Esophagus squamous epithelium (tissue), 5 donors: ENCODE measurements around the gene HS1BP3. TPM values are rescaled to one million over a fixed set of nuclear protein-coding genes. Genes with fewer than 3 reads are reported as not detected.

ENCODE experiments used
- DNase-seq: peaks from one replicate; lab custom pipeline; 2025; lab: John Stamatoyannopoulos, UW
- H3K27ac ChIP-seq, 4 donors: fragments of 200-600 bp; sonication (generic); one replicate each; pipeline ENCODE4 v1.5.1; 2016 to 2019; ENCODE audit warnings: mild to moderate bottlenecking in 1 of 4
- H3K27me3 ChIP-seq, 4 donors: fragments of 200-600 bp; sonication (generic); 1 replicate in 3 of 4; 2 replicates in 1 of 4; pipeline versions ENCODE4 v1.5.1 to v1.6.0; 2017 to 2021; ENCODE audit warnings: antibody characterized with exemption in 1 of 4
- H3K36me3 ChIP-seq, 3 donors: fragments of 200-600 bp; sonication (generic); one replicate each; pipeline ENCODE4 v1.5.1; 2016 to 2019
- H3K4me1 ChIP-seq, 3 donors: fragments of 200-600 bp; sonication (generic); one replicate each; pipeline ENCODE4 v1.5.1; 2017 to 2019
- H3K4me3 ChIP-seq, 4 donors: fragments of 200-600 bp; sonication (generic); 1 replicate in 3 of 4; 2 replicates in 1 of 4; pipeline ENCODE4 v1.5.1; 2016 to 2019; ENCODE audit warnings: mild to moderate bottlenecking in 2 of 4, moderate library complexity in 1 of 4
- H3K9me3 ChIP-seq, 3 donors: fragments of 200-600 bp; sonication (generic); one replicate each; pipeline ENCODE4 v1.5.1; 2016 to 2019
- POLR2A ChIP-seq, 4 donors: fragments of 450-650 bp; IDR thresholded peaks; one replicate each; pipeline ENCODE4 v1.6.1; 2017; ENCODE audit warnings: antibody characterized with exemption in 4 of 4, mild to moderate bottlenecking in 4 of 4, moderate library complexity in 3 of 4
- WGBS, 2 donors: methylation state at CpG; one replicate each; pipeline ENCODE4 v1.1.5; 2018; 5-methylcytosine and 5-hydroxymethylcytosine counted together
- intact Hi-C: fragments of 100-400 bp; cut with DNase I; formaldehyde crosslinking; loops from one replicate; pipeline ENCODE4 v1.15.0; 2022
- total RNA-seq, 4 donors: library from RNA; depleted of rRNA; stranded (reverse); fragments of >200 nt; gene quantifications; one replicate each; pipeline ENCODE4 v1.1.0, GENCODE V29; 2016
- TF ChIP-seq, protein P1 (sequence below), 6 experiments: fragments of 450-650 bp in 4 of 6; fragments of 200-600 bp in 2 of 6; sonication (generic) in 2 of 6; IDR thresholded peaks; one replicate each; pipeline ENCODE4 v1.5.1; 2016 to 2019; ENCODE audit warnings: antibody characterized with exemption in 6 of 6, mild to moderate bottlenecking in 4 of 6, moderate library complexity in 4 of 6
- donor health status: DM: yes; HTN: yes; CAD: no.

Gene HS1BP3
- total RNA-seq, 4 donors from 2014 or later, result 7.9 to 22.1 (median 16.9) TPM

DNA sequence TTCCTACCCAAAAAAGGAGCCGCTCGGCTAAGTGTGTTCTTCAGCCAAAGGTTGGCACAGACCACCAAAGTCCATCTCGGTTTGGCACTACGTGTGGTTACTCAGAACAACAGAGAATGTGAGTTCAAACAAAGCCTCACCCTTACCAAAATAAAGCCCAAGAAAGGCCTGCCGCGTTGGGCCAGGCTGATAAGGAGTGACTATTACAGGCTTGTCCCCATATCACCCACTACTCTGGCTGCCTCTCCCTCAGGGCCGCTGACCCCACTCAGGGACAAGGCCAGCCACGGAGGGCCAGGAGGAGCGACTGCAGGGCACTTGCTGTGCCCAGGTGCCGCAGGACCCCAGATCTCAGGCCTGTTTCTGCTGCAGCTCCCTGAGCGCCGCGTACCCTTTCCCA, 13.8 kb downstream of the HS1BP3 start:
- DNase-seq, result no peak
- peaks cover 11 to 63% (median 30%) of the 10 kb centered on the region in 3 donors for H3K4me1 ChIP-seq
- WGBS, 2 donors, result 57 to 65% methylated on average over 3 to 10 of the region's 13 CpGs

DNA sequence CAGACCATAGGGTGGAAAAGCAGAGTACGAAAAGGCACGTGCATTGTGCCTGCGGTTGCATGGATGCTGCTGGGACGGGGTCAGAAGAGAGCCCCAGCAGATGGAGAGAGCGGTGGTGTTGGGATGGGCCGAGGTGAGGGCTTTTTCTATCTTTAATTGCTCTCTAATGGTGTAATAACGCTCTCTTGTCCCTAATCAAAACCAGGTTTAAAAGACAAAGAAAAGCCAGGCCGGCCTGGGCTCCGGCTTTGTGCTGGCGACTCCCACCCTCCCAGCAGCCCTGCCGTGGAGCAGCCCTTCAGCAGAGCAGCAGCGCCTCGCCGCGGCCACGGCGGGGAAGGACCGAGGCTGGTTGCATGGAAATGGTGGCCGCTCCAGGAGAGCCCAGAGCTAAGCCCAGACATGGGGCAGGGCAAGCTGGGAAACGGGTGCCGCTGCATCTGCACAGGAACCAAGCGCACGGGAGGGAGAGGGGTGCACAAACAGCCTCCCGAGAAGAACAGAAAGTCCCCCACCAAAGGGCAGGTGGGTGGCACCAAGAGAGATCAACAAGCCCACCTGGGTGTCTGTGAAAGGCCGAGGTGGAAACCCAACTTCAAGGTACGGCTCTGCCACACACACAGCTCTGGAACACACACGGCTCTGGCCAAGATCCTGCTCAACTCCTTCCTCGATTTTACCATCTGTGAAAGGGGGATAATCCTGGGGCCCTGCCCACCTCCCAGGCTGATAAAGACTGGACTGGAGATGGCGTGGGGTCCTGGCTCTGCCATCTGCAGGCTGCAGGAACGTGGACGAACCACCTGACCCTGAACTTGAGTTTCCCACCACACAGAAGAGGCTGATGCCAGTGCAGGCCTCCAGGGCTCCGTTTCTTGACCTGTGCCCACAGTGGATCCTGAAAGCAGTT, 15.0 kb downstream of the HS1BP3 start:
- H3K4me3 ChIP-seq, result peak overlapping the region in 1 of 4 donors; percentile 4
- no peaks in the 10 kb centered on the region for H3K9me3 ChIP-seq
- intact Hi-C loops, result loop anchor here (5.0 kb wide), 1 partner anchor 194 kb away; no protein-coding TSS in a partner anchor
- H3K27ac ChIP-seq, result peak overlapping the region; percentile 49 to 85 (median 82)
- TF ChIP-seq POLR2A (IDR thresholded peaks at IDR 0.05), result no peak
- TF ChIP-seq, protein P1, sequence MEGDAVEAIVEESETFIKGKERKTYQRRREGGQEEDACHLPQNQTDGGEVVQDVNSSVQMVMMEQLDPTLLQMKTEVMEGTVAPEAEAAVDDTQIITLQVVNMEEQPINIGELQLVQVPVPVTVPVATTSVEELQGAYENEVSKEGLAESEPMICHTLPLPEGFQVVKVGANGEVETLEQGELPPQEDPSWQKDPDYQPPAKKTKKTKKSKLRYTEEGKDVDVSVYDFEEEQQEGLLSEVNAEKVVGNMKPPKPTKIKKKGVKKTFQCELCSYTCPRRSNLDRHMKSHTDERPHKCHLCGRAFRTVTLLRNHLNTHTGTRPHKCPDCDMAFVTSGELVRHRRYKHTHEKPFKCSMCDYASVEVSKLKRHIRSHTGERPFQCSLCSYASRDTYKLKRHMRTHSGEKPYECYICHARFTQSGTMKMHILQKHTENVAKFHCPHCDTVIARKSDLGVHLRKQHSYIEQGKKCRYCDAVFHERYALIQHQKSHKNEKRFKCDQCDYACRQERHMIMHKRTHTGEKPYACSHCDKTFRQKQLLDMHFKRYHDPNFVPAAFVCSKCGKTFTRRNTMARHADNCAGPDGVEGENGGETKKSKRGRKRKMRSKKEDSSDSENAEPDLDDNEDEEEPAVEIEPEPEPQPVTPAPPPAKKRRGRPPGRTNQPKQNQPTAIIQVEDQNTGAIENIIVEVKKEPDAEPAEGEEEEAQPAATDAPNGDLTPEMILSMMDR (IDR thresholded peaks at IDR 0.05), result peak; percentile 74 to 98 (median 92)
- 42 to 54% methylated on average over 18 to 21 of the region's 32 CpGs for WGBS, 2 donors
- no peak for DNase-seq
- peaks cover 11 to 64% (median 26%) of the 10 kb centered on the region in 3 donors for H3K4me1 ChIP-seq
- no peaks in the 10 kb centered on the region for H3K27me3 ChIP-seq
- H3K36me3 ChIP-seq, result peaks cover 3 to 51% (median 9%) of the 10 kb centered on the region in 3 donors

More for the DNA sequence above, 13.8 kb downstream of the HS1BP3 start:
- Histone ChIP-seq H3K36me3 (peaks cover 3 to 60% (median 9%) of the 10 kb centered on the region in 3 donors), H3K4me3 (no peak overlapping the region), H3K27me3 (no peaks in the 10 kb centered on the region), H3K9me3 (no peaks in the 10 kb centered on the region), H3K27ac (peak overlapping the region; percentile 67 to 86 (median 82))
- intact Hi-C loops, result loop anchor here (5.0 kb wide), 1 partner anchor 195 kb away; no protein-coding TSS in a partner anchor
- no peak for TF ChIP-seq POLR2A (IDR thresholded peaks at IDR 0.05)
- TF ChIP-seq, protein P1 (IDR thresholded peaks at IDR 0.05), result no peak

DNA sequence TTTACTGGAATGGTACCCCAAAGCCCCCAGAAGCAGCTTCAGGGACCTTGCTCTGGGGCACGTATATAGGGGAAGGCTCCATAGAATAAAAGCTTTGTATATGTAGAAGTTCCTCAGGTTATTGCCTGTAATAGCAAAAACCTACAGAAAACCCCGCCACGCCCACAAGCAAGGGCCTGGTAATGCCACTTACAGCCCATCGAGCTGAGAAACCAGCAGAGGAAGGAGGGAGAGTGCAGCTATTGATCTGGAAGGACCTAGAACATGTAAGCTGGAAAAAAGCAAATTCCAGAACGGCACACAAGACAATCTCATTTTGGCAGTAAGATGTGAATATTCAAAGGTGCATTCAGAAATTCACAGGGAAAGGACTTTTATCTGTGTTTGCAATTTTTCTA, 15.8 kb downstream of the HS1BP3 start:
- no peak for DNase-seq
- H3K27me3 ChIP-seq, result no peaks in the 10 kb centered on the region
- no peak overlapping the region for H3K4me3 ChIP-seq
- H3K4me1 ChIP-seq, result peaks cover 11 to 66% (median 26%) of the 10 kb centered on the region in 3 donors
- H3K36me3 ChIP-seq, result peaks cover 1 to 47% (median 3%) of the 10 kb centered on the region in 3 donors
- WGBS, 2 donors, result 63 to 66% methylated on average over 5 of the region's 5 CpGs
- TF ChIP-seq POLR2A (IDR thresholded peaks at IDR 0.05), result no peak
- TF ChIP-seq, protein P1 (IDR thresholded peaks at IDR 0.05), result no peak
- peak overlapping the region; percentile 35 to 85 (median 82) for H3K27ac ChIP-seq
- no peaks in the 10 kb centered on the region for H3K9me3 ChIP-seq
- intact Hi-C loops, result loop anchor here (5.0 kb wide), 1 partner anchor 193 kb away; no protein-coding TSS in a partner anchor

DNA sequence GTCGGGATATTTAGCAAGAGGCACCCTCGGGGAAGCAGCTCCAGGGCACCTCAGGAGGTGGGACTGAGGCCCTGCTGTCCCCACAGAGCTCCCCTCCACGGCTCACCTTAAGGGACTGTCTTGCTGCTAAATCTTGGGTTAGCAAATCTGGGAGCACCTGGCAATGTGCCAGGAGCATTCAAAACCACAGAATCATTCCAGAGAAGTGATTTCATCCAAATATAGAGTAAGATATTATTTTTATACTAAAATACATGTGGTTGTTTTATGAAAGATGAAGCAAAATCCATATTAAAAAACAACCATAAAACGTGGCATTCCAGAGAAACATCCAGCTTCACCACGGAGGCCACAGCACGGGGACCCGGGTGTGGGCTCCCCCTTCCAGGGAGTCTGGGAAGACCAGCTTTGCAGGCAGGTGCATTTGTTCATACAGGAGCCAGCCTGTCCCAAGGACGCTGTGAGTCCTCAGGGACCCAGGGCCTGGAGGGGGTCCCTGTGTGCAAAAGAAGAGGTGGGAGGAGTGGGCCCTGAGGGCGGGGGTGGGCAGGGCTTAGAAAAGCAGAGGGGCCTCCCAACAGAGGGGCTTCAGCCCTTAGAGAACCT, 16.3 kb downstream of the HS1BP3 start:
- WGBS, 2 donors, result 54 to 68% methylated on average over 5 to 6 of the region's 9 CpGs
- no peak for DNase-seq
- TF ChIP-seq, protein P1 (IDR thresholded peaks at IDR 0.05), result no peak
- intact Hi-C loops, result loop anchor here (5.0 kb wide), 1 partner anchor 192 kb away; no protein-coding TSS in a partner anchor
- Histone ChIP-seq H3K27ac (peak overlapping the region; percentile 35 to 85 (median 82)), H3K4me1 (peaks cover 11 to 71% (median 26%) of the 10 kb centered on the region in 3 donors), H3K27me3 (no peaks in the 10 kb centered on the region), H3K4me3 (no peak overlapping the region), H3K36me3 (peaks cover 0 to 46% (median 3%) of the 10 kb centered on the region in 3 donors), H3K9me3 (no peaks in the 10 kb centered on the region)
